ENCODE measurements around the gene TMEM150B. TPM values are rescaled to one million over a fixed set of nuclear protein-coding genes. Genes with fewer than 3 reads are reported as not detected.

Gene TMEM150B
- total RNA-seq, 1 donor from 2014 or later, result not detected

GRCh38 chr19:55370305-55370988 lies 45.3 kb upstream of the TMEM150B start, which contains the start of gene IL11:
Gene IL11, minus strand, starts transcription at chr19:55370463. Its CDS starts 153 bp downstream, at chr19:55370310.
- Mint-ChIP-seq H3K4me3 (ENCODE audit: unreplicated experiment) (peak within 1 kb of the TSS; percentile 74), H3K9me3 (ENCODE audit: low read depth) (no peaks in the 10 kb centered on the region), H3K27ac (ENCODE audit: unreplicated experiment) (peak within 1 kb of the TSS; percentile 45), H3K4me1 (ENCODE audit: low read depth) (peaks cover 22% of the 10 kb centered on the region), H3K36me3 (ENCODE audit: low read depth) (no peaks in the 10 kb centered on the region), H3K27me3 (ENCODE audit: low read depth) (no peaks in the 10 kb centered on the region)
- TF ChIP-seq, protein P1, sequence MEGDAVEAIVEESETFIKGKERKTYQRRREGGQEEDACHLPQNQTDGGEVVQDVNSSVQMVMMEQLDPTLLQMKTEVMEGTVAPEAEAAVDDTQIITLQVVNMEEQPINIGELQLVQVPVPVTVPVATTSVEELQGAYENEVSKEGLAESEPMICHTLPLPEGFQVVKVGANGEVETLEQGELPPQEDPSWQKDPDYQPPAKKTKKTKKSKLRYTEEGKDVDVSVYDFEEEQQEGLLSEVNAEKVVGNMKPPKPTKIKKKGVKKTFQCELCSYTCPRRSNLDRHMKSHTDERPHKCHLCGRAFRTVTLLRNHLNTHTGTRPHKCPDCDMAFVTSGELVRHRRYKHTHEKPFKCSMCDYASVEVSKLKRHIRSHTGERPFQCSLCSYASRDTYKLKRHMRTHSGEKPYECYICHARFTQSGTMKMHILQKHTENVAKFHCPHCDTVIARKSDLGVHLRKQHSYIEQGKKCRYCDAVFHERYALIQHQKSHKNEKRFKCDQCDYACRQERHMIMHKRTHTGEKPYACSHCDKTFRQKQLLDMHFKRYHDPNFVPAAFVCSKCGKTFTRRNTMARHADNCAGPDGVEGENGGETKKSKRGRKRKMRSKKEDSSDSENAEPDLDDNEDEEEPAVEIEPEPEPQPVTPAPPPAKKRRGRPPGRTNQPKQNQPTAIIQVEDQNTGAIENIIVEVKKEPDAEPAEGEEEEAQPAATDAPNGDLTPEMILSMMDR (IDR thresholded peaks at IDR 0.05), result no peak
- no peak for DNase-seq (ENCODE audit: low spot score)

DNA sequence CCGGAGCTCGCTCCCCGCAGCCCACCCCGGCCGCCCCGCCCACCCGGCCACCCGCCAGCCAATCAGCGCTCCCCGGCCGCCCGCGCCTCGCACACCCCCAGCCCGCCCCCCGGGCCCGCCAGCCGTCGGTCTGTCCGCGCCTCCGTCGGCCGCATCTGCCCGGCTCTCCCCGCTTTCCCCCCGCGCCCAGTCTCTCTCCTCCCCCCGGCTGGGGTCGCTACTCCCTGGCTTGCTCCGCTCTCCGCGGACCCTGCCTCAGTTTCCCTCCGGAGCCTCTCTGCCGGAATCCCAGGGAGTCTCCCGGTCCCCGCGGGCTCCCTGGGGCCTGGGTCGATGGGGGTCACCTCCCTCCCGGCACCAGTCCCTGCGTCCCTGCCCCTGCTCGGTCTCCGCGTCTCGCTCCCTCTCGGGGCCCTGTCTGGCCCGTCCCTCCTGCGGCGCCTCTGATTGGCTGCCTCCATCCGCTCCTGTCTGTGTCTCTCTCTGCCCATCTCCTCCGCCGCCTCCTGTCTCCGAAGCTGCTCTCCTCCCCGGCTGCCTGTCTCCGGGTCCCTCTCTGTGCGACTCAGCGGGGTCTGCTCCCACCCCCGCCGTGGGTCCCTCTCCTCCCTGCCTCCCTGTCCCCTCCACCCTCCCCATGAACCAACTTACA lies 44.6 kb upstream of the TMEM150B start:
- peaks cover 22% of the 10 kb centered on the region for H3K4me1 Mint-ChIP-seq (ENCODE audit: low read depth)
- peak overlapping the region; percentile 45 for H3K27ac Mint-ChIP-seq (ENCODE audit: unreplicated experiment)
- no peaks in the 10 kb centered on the region for H3K27me3 Mint-ChIP-seq (ENCODE audit: low read depth)
- TF ChIP-seq, protein P1 (IDR thresholded peaks at IDR 0.05), result no peak
- no peaks in the 10 kb centered on the region for H3K9me3 Mint-ChIP-seq (ENCODE audit: low read depth)
- DNase-seq (ENCODE audit: low spot score), result no peak
- peak overlapping the region; percentile 74 for H3K4me3 Mint-ChIP-seq (ENCODE audit: unreplicated experiment)
- H3K36me3 Mint-ChIP-seq (ENCODE audit: low read depth), result no peaks in the 10 kb centered on the region

DNA sequence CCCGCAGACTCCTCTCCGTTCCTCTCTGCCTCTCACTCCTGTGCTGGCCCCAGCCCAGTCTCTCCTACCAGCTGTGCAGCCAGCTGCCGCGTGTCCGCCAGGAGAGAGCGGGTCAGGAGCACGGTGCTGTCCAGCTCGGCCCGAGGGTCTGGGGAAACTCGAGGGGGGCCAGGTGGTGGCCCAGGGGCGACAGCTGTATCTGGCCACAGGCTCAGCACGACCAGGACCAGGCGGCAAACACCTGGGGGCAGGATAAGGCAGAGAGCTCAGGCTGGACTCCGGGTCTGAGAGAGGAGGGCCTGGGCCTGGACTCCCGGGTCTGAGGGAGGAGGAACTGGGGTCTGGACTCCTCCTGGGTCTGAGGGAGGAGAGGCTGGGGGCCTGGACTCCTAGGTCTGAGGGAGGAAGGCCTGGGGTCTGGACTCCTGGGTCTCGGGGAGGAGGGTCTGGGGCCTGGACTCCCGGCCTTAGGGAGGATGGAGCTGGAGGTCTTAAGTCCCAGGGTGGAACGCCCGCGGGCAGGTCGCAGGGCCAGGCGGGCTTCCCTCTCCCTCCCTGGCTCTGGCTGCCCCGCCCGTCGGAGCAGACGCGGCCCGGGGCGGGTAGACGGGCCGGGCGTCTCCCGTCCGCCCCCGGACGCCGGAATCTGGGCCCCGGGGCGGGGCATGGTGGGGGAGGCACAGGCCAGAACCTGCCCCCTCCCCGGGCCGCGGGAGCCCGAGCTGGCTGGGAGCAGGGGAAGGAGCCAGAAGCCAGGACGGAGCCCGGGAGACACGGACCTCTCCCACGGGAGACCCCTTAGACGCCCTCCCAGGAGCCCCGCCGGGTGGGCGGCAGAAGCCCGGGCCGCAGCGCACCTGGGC lies 43.8 kb upstream of the TMEM150B start:
- DNase-seq (ENCODE audit: low spot score), result no peak

DNA sequence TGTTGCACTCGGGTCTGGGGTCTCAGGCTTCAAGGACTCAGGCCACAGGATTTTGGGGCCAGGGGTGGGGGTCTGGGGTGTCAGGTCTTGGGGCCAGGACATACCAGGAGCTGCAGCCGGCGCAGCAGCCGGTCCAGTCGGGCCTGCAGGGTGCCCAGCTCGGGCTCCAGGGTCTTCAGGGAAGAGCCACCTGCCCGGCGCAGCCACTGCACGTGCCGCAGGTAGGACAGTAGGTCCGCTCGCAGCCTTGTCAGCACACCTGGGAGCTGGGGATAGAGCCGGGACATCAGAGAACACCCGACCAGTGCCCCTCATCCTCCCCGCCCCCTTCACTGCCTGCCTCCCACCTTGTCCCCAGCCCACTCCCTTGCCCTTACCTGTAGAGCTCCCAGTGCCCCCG lies 43.0 kb upstream of the TMEM150B start:
- Mint-ChIP-seq H3K27me3 (ENCODE audit: low read depth) (no peaks in the 10 kb centered on the region), H3K4me1 (ENCODE audit: low read depth) (peaks cover 28% of the 10 kb centered on the region), H3K27ac (ENCODE audit: unreplicated experiment) (no peak overlapping the region), H3K36me3 (ENCODE audit: low read depth) (no peaks in the 10 kb centered on the region), H3K4me3 (ENCODE audit: unreplicated experiment) (no peak overlapping the region), H3K9me3 (ENCODE audit: low read depth) (no peaks in the 10 kb centered on the region)
- DNase-seq (ENCODE audit: low spot score), result no peak
- TF ChIP-seq, protein P1 (IDR thresholded peaks at IDR 0.05), result no peak

More for the DNA sequence above, 43.8 kb upstream of the TMEM150B start:
- Mint-ChIP-seq H3K4me1 (ENCODE audit: low read depth) (peaks cover 29% of the 10 kb centered on the region), H3K9me3 (ENCODE audit: low read depth) (no peaks in the 10 kb centered on the region), H3K4me3 (ENCODE audit: unreplicated experiment) (peak overlapping the region; percentile 33), H3K27ac (ENCODE audit: unreplicated experiment) (peak overlapping the region; percentile 45), H3K27me3 (ENCODE audit: low read depth) (no peaks in the 10 kb centered on the region), H3K36me3 (ENCODE audit: low read depth) (no peaks in the 10 kb centered on the region)
- TF ChIP-seq, protein P1 (IDR thresholded peaks at IDR 0.05), result no peak

GRCh38 chr19:55366790-55367189 lies 41.6 kb upstream of the TMEM150B start:
- Mint-ChIP-seq H3K4me3 (ENCODE audit: unreplicated experiment) (no peak overlapping the region), H3K27me3 (ENCODE audit: low read depth) (no peaks in the 10 kb centered on the region), H3K27ac (ENCODE audit: unreplicated experiment) (no peak overlapping the region), H3K9me3 (ENCODE audit: low read depth) (no peaks in the 10 kb centered on the region), H3K4me1 (ENCODE audit: low read depth) (peaks cover 24% of the 10 kb centered on the region), H3K36me3 (ENCODE audit: low read depth) (no peaks in the 10 kb centered on the region)
- no peak for DNase-seq (ENCODE audit: low spot score)
- TF ChIP-seq, protein P1 (IDR thresholded peaks at IDR 0.05), result no peak
